Stimulated activated CD4-positive, alpha-beta T cell treated with anti-CD3 and anti-CD28 coated beads, Interleukin-2, amount 100 ng/mL, for 24 hours (primary cell): ENCODE measurements around the gene BRD1.
A peak's percentile ranks its signal among the peaks of the same experiment; 100 is the strongest.
"Not testable (repeated sequence)": the region's sequence is repeated elsewhere in the genome, so short reads cannot be mapped to it uniquely, and the experiment has no call there.

Source experiments
- DNase-seq, 2 donors: peaks; one replicate each; pipeline ENCODE4 v3.0.0-alpha.2; 2020

The BRD1 gene

DNA sequence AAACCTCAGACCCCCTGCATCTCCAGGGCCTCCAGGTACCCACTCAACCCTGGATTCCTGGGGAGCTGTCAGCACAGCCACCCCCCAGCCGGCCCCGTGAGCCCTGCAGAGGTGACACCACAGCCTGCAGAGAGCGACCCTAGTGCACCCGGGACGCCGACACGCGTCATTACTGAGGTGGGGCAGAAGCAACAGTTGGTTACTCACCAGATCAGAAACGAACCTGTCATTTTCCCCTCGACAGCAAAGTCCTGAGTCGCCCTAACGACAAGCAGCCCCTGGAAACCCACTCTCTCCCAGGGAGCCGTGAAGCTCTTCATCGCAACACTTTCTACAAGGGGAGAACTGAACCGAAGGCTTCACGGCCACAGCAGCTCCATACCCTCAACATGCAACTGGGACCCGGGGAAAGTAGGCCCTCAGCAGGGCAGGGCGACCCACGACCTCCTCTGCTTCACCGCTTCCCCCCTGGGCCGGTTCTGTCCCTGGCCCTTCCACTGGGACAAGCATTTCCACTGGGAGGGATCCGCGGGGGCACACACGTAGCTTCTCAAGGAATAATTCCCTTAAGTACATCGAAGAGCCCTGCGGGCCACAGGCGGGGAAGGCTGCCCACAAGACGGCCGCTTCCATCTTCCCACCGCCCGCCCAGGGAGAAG lies 1.6 kb downstream of the BRD1 start:
- DNase-seq, result peak; percentile 69 to 71

DNA sequence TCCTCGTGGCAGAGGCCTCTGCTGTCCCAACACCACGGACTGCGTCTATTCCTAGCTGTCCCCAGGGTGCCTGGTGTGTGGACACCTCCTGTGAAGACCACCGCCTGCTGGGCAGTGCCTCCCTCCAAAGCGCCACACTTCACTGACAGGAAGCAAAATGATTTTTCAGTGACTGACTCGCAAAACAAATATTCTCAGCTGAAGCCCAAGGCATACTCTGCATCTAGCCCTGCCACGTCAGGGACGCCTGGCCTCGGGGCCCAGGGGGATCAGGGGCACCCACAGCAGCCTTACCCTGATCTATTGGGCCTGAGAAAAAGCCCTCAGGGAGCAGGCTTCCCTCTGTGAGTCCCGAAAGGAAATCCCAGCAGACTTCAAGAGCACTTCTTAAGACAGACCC lies 2.2 kb downstream of the BRD1 start:
- DNase-seq, result no peak

- no peak for DNase-seq
Measured at GRCh38 chr22:49824936-49825335, 2.7 kb downstream of the BRD1 start.

GRCh38 chr22:49824185-49824925 lies 3.3 kb downstream of the BRD1 start:
- no peak for DNase-seq

- no peak for DNase-seq
Measured at GRCh38 chr22:49823289-49824045, 4.2 kb downstream of the BRD1 start.

GRCh38 chr22:49821741-49822140 lies 5.9 kb downstream of the BRD1 start:
- not testable (repeated sequence) for DNase-seq

DNA sequence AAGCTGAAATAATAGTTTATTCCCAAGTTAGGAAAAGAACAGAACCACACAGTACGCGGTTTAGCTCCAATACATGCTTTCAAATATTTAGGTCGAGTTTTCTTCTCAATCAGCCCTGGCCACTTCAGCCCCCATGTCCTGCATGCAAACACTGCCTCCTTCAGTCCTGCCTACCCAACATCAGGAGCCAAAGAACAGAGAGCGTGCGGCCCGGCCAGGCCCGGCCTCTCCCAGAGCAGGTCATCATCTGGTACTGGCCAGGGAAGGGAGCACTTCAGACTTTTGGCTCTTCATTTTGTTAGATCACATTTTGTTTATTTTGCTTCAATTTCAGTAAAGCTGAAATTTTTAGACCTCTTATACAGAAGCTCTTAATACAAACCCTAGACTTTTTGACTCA lies 6.7 kb downstream of the BRD1 start:
- no peak for DNase-seq

DNA sequence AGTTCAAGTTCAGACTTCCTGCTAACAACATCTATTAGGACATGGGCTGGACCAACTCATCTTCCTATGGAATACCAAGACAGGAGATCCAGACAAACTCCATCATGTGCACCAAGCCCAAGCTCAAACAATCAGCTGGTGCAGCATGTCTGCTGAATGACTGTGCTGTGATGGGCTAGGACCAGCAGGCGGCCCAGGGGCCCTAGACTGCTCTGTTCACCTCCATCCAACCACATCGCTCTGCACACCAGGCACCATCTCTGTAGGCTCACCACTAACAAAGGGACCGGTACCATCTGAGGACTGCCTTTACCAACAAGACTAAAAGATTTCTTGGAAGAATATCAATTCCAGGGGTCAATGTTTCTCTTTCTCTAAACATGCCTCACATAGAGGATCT lies 10.3 kb downstream of the BRD1 start:
- no peak for DNase-seq

DNA sequence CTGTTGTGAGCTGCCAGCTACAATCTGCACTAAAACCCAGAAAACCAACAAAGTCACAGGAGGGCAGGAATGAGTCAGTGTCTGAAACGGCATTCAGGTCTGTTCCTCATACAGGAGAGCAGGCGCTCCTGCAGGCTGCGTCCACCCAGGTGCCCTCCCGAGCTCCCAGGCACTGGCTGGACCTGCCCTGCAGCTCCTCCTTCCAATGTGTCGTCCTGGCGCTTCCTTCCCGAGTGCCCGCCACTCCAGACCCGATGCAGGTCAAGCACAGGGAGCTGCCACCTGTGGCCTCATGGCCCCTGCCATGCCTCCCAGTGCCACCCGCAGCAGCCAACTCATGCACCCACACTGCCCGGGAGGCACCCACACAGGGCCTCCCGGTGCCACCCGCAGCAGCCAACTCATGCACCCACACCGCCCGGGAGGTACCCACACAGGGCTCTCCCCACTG lies 12.0 kb downstream of the BRD1 start:
- DNase-seq, result no peak

DNA sequence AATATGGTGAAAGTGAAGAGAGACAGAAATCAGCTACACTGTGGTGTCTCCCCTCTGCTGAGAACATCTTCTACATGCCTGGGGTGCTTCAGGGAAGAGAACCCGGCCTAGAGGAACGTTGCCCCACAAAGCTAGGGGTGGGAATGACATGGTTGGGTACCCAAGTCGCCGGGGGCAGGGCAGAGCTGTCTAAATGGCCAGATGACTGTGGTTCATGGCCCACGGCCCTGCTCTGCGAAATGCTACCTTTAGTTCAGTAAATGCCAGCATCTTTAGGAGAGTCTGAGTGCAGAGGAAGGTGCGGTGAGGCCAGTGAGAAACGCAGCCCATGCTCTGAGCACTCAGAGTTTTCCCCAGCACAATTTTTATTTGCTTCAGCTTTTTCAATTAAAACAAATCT lies 12.8 kb downstream of the BRD1 start:
- no peak for DNase-seq

- no peak for DNase-seq
Measured at GRCh38 chr22:49814164-49814686, 13.4 kb downstream of the BRD1 start.

- no peak for DNase-seq
Measured at GRCh38 chr22:49812838-49813237, 14.8 kb downstream of the BRD1 start.

- DNase-seq, result no peak
Measured at GRCh38 chr22:49811020-49811791, 16.5 kb downstream of the BRD1 start.

DNA sequence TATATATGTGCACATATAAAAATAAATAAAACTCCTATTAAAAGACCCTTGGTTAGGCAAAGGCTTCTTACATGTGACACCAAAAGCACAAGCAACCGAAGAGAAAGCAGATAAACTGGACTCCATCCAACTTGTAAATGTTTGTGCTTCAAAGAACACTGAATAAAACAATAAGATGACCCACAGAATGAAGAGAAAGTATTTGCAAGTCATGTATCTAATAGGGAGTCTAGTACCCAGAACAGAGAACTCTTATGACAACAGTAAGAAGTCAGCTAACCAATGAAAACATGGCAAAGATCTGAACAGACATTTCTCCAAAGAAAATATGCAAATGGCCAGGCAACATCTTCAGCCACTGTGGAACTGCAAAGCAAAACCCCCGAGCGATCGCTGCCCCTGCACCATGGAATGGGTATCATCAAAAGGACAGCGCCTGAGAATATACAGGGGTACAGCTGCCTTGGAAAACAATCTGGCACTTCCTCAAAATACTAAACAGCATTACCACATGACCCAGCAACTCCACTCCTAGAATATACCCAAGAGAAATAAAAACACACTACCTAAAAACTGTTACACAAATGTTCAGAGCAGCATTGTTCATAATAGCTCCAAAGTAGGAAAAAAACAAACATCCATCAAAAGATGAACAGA lies 17.2 kb downstream of the BRD1 start:
- DNase-seq, result no peak

GRCh38 chr22:49807780-49808708 lies 19.6 kb downstream of the BRD1 start:
- DNase-seq, result peak; percentile 28 to 34

GRCh38 chr22:49807129-49807528 lies 20.5 kb downstream of the BRD1 start:
- no peak for DNase-seq

- DNase-seq, result no peak
Measured at GRCh38 chr22:49803737-49804375, 23.8 kb downstream of the BRD1 start.

GRCh38 chr22:49803134-49803533 lies 24.5 kb downstream of the BRD1 start:
- DNase-seq, result no peak

DNA sequence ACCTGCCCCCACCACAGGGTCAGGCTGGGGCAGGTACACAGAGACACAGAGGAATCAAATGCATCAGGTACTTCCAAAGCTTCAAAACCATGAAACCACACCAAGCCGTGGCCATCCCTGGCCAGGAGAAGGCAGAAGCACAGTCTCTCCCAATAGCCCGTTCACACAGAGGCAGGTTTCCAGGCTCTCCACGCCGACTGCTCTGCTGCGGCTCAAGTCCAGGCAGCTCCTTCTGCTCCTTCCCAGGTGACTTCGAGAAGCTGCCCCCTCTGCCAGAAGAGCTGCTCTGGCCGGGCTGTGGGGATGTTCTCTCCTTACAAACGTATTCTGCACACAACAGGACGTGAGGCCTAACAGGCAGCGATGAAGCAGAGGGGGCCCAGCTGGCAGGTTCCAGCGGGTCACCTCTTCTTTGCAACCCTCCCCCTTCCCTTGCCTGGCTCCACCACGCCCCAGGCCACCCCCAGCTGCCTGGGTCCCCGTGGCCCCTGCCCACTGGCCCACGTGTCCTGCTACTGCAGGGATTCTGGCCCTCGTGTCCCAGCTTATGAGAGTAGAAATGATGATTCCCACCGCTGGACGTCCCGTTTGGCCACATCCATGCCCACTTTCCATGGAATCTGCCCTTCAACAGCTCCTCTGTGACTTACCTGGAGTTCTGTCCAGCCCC lies 26.1 kb downstream of the BRD1 start:
- DNase-seq, result no peak
